Mesendoderm (in vitro differentiated cells): ENCODE data around the gene VPS54.
A peak's percentile ranks its signal among the peaks of the same experiment; 100 is the strongest.

ENCODE experiments used
- DNase-seq: peaks from one replicate; pipeline ENCODE4 v3.0.0; 2013
- H2AK5ac ChIP-seq: 2 replicates; pipeline ENCODE4 v1.6.1; 2013; ENCODE audit warnings: low read length, inconsistent platforms
- H2BK120ac ChIP-seq: 2 replicates; pipeline ENCODE4 v1.6.1; 2013; ENCODE audit warnings: low read depth, mild to moderate bottlenecking, low read length, moderate library complexity, mixed read lengths
- H2BK15ac ChIP-seq: replicated peaks from 2 replicates; pipeline ENCODE4 v1.6.1; 2013; ENCODE audit warnings: low read depth, mild to moderate bottlenecking, moderate library complexity
- H2BK5ac ChIP-seq: 2 replicates; pipeline ENCODE4 v1.6.1; 2013; ENCODE audit warnings: low read length, inconsistent platforms
- H3K18ac ChIP-seq: 2 replicates; pipeline ENCODE4 v1.6.1; 2013; ENCODE audit warnings: mild to moderate bottlenecking, low read length, mixed read lengths
- H3K23ac ChIP-seq: one replicate; pipeline ENCODE4 v1.6.1; 2013; ENCODE audit warnings: low read length
- H3K27ac ChIP-seq: 2 replicates; pipeline ENCODE4 v1.5.1; 2013; ENCODE audit warnings: low read depth, mild to moderate bottlenecking, inconsistent platforms, low read length, moderate library complexity
- H3K27me3 ChIP-seq: 2 replicates; pipeline ENCODE4 v1.6.1; 2013; ENCODE audit warnings: low read length, control low read depth, mild to moderate bottlenecking, inconsistent platforms; ENCODE audit not compliant: insufficient read depth, poor library complexity
- H3K36me3 ChIP-seq: 2 replicates; pipeline ENCODE4 v1.6.1; 2013; ENCODE audit warnings: low read length, inconsistent platforms; ENCODE audit not compliant: control insufficient read depth, insufficient read depth
- H3K4ac ChIP-seq: one replicate; pipeline ENCODE4 v1.6.1; 2013; ENCODE audit warnings: low read depth, mild to moderate bottlenecking, low read length, moderate library complexity
- H3K4me1 ChIP-seq: 2 replicates; pipeline ENCODE4 v1.6.1; 2013; ENCODE audit warnings: low read depth, low read length, inconsistent platforms; ENCODE audit not compliant: control insufficient read depth
- H3K4me2 ChIP-seq: 2 replicates; pipeline ENCODE4 v1.6.1; 2013; ENCODE audit warnings: low read length
- H3K4me3 ChIP-seq: 2 replicates; pipeline ENCODE4 v1.5.1; 2013; ENCODE audit warnings: mild to moderate bottlenecking, low read length
- H3K56ac ChIP-seq: one replicate; pipeline ENCODE4 v1.6.1; 2013; ENCODE audit warnings: low read length
- H3K79me1 ChIP-seq: 2 replicates; pipeline ENCODE4 v1.6.1; 2013; ENCODE audit warnings: low read length, inconsistent platforms
- H3K79me2 ChIP-seq: 2 replicates; pipeline ENCODE4 v1.6.1; 2013; ENCODE audit warnings: mild to moderate bottlenecking, low read length; ENCODE audit not compliant: control insufficient read depth, insufficient read depth
- H3K9ac ChIP-seq: 2 replicates; pipeline ENCODE4 v1.6.1; 2013; ENCODE audit warnings: low read length, inconsistent platforms
- H4K5ac ChIP-seq: one replicate; pipeline ENCODE4 v1.6.1; 2013; ENCODE audit warnings: low read length
- H4K8ac ChIP-seq: one replicate; pipeline ENCODE4 v1.6.1; 2013; ENCODE audit warnings: low read depth, mild to moderate bottlenecking, control low read depth, low read length, moderate library complexity
- WGBS: extraction: QIAGEN DNeasy Blood & Tissue Kit; methylation state at CpG from one replicate; pipeline ENCODE4 v1.1.7; 2013; ENCODE audit warnings: low lambda C conversion rate, missing lambda C conversion rate; ENCODE audit not compliant: insufficient coverage; ENCODE audit errors: extremely low coverage; 5-methylcytosine and 5-hydroxymethylcytosine counted together

VPS54 gene

GRCh38 chr2:63853527-63854310 lies 165.5 kb downstream of the VPS54 start:
- no peak overlapping the region for H2BK5ac ChIP-seq
- H3K4me1 ChIP-seq = peaks cover 7% of the 10 kb centered on the region
- H2BK120ac ChIP-seq = no peak overlapping the region
- H2BK15ac ChIP-seq = no peak overlapping the region
- no peak overlapping the region for H3K23ac ChIP-seq
- H3K27ac ChIP-seq = no peak overlapping the region
- H3K27me3 ChIP-seq = no peaks in the 10 kb centered on the region
- no peak overlapping the region for H3K18ac ChIP-seq
- DNase-seq = peak; percentile 57
- peak overlapping the region; percentile 13 for H4K8ac ChIP-seq
- no peak overlapping the region for H3K4me2 ChIP-seq
- H3K9ac ChIP-seq = no peak overlapping the region
- peaks cover 1% of the 10 kb centered on the region for H3K36me3 ChIP-seq
- peak overlapping the region; percentile 52 for H3K4ac ChIP-seq
- H3K79me2 ChIP-seq = peaks cover 59% of the 10 kb centered on the region
- peak overlapping the region; percentile 38 for H3K56ac ChIP-seq
- H3K79me1 ChIP-seq = no peaks in the 10 kb centered on the region
- H3K4me3 ChIP-seq = no peak overlapping the region
- H4K5ac ChIP-seq = no peak overlapping the region
- WGBS = no CpG with 5 or more reads among the region's 4 CpGs
- no peak overlapping the region for H2AK5ac ChIP-seq

DNA sequence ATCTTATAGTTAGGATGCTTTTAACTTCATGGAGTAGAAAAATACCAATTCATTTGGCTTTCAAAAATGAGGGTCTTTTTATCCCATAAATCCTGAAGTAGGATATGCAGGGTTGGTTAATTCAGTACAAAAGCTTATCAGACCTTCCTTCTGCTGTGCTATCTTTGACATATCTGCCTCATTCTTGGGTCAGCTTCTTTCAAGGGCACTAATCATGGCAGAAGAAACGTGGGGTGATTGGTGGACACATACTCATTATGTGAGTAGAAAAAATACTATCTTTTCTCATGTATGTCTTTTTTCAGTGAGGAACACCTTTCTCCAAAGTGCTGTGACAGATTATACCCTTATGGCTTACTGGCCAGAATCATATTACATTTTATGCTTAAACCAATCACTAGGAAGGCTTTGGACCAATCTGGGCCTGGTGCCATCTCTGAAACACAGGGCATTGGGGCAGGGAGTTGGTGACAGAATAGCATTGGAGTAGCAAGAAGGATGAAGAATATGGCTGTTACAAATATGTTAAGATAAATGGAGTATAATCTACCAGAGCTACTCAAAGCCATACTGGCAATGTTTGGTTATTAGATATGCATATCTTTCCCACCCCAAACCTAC lies 167.4 kb downstream of the VPS54 start:
- Histone ChIP-seq H3K56ac (no peak overlapping the region), H3K23ac (no peak overlapping the region), H3K79me1 (no peaks in the 10 kb centered on the region), H4K8ac (no peak overlapping the region), H3K36me3 (no peaks in the 10 kb centered on the region), H3K79me2 (peaks cover 68% of the 10 kb centered on the region), H2BK15ac (no peak overlapping the region), H3K4me1 (peaks cover 7% of the 10 kb centered on the region), H3K4me3 (no peak overlapping the region), H3K27me3 (no peaks in the 10 kb centered on the region), H3K4ac (no peak overlapping the region), H3K27ac (no peak overlapping the region), H3K9ac (no peak overlapping the region), H2BK120ac (no peak overlapping the region), H3K4me2 (no peak overlapping the region), H2BK5ac (no peak overlapping the region), H3K18ac (no peak overlapping the region), H4K5ac (no peak overlapping the region), H2AK5ac (no peak overlapping the region)
- WGBS = no CpG with 5 or more reads among the region's 1 CpG
- no peak for DNase-seq

DNA sequence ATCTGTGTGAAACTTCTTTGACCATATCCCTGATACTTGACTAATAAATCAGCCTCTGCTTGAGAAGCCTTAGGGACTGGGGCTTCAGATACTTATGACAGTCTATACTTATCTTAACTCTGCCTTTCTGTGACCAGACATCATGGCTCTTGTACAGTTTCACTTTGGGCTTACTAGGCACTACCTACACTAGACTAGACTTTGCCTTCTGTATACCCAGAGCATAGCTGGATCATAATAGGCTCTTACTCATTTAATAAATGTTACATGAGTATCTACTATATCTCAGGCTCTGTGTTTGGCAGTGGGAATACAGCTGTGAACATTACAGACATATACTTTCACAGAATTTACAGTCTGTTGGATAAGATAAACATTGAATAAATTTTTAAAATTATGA lies 168.6 kb downstream of the VPS54 start:
- no peak overlapping the region for H3K56ac ChIP-seq
- H3K27me3 ChIP-seq = no peaks in the 10 kb centered on the region
- peaks cover 7% of the 10 kb centered on the region for H3K4me1 ChIP-seq
- no peak overlapping the region for H3K9ac ChIP-seq
- H4K5ac ChIP-seq = no peak overlapping the region
- H2BK120ac ChIP-seq = no peak overlapping the region
- H3K23ac ChIP-seq = no peak overlapping the region
- DNase-seq = no peak
- H3K4me2 ChIP-seq = no peak overlapping the region
- H2BK5ac ChIP-seq = no peak overlapping the region
- H3K18ac ChIP-seq = no peak overlapping the region
- no peaks in the 10 kb centered on the region for H3K79me1 ChIP-seq
- H2AK5ac ChIP-seq = no peak overlapping the region
- no peak overlapping the region for H3K27ac ChIP-seq
- no peak overlapping the region for H3K4ac ChIP-seq
- no peaks in the 10 kb centered on the region for H3K36me3 ChIP-seq
- H3K79me2 ChIP-seq = peaks cover 70% of the 10 kb centered on the region
- H3K4me3 ChIP-seq = no peak overlapping the region
- H4K8ac ChIP-seq = no peak overlapping the region
- no peak overlapping the region for H2BK15ac ChIP-seq

- no peaks in the 10 kb centered on the region for H3K79me1 ChIP-seq
- peaks cover 72% of the 10 kb centered on the region for H3K79me2 ChIP-seq
- no peak overlapping the region for H2BK15ac ChIP-seq
- no peak overlapping the region for H3K4me3 ChIP-seq
- H3K4ac ChIP-seq = no peak overlapping the region
- peaks cover 9% of the 10 kb centered on the region for H3K4me1 ChIP-seq
- H3K36me3 ChIP-seq = no peaks in the 10 kb centered on the region
- H4K5ac ChIP-seq = no peak overlapping the region
- H3K4me2 ChIP-seq = no peak overlapping the region
- no peak overlapping the region for H3K27ac ChIP-seq
- H4K8ac ChIP-seq = no peak overlapping the region
- no peak overlapping the region for H2BK5ac ChIP-seq
- H3K23ac ChIP-seq = no peak overlapping the region
- DNase-seq = no peak
- H3K27me3 ChIP-seq = no peaks in the 10 kb centered on the region
- H3K56ac ChIP-seq = no peak overlapping the region
- no peak overlapping the region for H3K9ac ChIP-seq
- no CpG with 5 or more reads among the region's 1 CpG for WGBS
- no peak overlapping the region for H3K18ac ChIP-seq
- H2AK5ac ChIP-seq = no peak overlapping the region
- H2BK120ac ChIP-seq = no peak overlapping the region
These were observed 169.0 kb downstream of the VPS54 start for GRCh38 chr2:63850204-63850571.

DNA sequence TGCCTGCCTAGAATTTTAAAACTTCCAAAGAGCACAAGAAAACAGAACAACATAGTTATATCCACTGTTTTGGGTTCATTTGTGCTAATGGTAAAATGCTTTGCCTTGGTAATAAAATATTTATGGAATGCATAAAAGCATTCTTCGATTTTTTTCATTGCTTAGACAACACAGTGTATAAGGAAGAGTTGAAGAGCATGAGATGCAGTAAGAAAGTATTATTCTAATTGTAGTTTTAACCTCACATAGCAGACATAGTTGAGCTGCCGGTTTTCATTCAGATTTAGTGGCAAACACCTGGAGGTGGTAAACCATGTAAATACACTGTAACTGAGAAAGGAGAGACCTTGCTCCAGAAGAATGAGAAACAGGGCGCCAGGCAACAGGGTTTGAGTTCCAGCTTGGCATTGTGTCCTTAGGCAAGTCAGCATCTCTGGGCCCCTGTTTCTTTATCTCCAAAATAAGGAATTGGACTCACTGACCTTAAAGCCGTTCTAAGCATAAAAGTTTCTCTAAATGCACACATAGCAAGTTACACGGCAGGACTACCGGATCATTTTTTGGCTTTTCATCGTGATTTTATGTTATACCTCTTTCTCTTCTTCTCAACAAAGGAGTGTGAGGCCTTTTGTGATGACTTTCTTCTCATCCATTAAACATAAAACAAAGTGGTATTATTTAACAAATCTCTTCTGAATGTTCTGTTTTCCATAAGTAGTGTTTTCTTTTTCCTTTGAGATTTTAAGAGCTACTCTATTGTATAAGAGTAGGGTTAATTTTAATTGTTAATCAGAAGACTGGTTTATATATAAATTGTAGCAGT lies 169.6 kb downstream of the VPS54 start:
- H3K79me2 ChIP-seq = peaks cover 76% of the 10 kb centered on the region
- peak; percentile 84 for DNase-seq
- H2BK15ac ChIP-seq = no peak overlapping the region
- no peaks in the 10 kb centered on the region for H3K36me3 ChIP-seq
- no peaks in the 10 kb centered on the region for H3K79me1 ChIP-seq
- no peak overlapping the region for H2AK5ac ChIP-seq
- no peaks in the 10 kb centered on the region for H3K27me3 ChIP-seq
- H3K23ac ChIP-seq = no peak overlapping the region
- H4K5ac ChIP-seq = no peak overlapping the region
- H3K4ac ChIP-seq = peak overlapping the region; percentile 31
- WGBS = no CpG with 5 or more reads among the region's 7 CpGs
- no peak overlapping the region for H2BK120ac ChIP-seq
- H4K8ac ChIP-seq = no peak overlapping the region
- peak overlapping the region; percentile 27 for H3K9ac ChIP-seq
- H3K4me2 ChIP-seq = no peak overlapping the region
- no peak overlapping the region for H2BK5ac ChIP-seq
- H3K4me1 ChIP-seq = peaks cover 9% of the 10 kb centered on the region
- no peak overlapping the region for H3K27ac ChIP-seq
- H3K56ac ChIP-seq = no peak overlapping the region
- no peak overlapping the region for H3K4me3 ChIP-seq
- H3K18ac ChIP-seq = no peak overlapping the region
